HG03064 (cell line): ENCODE results near the gene CGB8.
"Not testable (repeated sequence)": the region's sequence is repeated elsewhere in the genome, so short reads cannot be mapped to it uniquely, and the experiment has no call there.

Experiments used
- ATAC-seq: cut with Tn5 transposase; IDR thresholded peaks from one replicate; pipeline ENCODE4 v1.9.1; 2021; ENCODE audit warnings: low read depth; ENCODE audit not compliant: unreplicated experiment

Gene CGB8

DNA sequence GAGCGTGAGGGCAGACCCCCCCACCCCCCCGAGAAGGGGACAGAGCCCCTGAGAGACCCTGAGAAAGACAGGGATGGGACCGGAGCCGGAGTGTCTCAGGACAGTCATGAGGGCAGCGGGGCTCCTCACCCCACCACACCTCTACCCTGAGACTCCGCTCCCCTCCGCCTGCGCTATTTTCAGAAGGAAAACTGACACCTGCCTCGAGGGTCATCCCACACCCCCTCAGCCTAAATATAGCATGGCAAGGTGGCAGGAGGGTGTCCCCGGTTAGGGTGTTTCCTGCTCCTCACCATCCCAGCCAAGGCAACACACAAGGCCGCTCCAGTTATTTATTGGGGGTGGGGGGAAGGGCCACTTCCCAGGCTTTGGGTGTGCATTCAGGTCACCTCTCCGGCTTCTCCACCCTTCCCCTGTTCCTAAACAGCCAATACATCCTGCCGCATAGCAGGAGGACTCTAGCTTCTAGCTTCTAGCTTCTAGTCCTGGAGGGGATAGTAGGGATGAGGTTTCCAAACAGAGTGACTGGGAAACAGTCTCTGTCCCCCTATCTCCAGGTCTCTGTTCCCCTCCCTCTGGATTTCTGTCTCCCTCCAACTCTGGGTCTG, 17.1 kb upstream of the CGB8 start:
- no peak for ATAC-seq

DNA sequence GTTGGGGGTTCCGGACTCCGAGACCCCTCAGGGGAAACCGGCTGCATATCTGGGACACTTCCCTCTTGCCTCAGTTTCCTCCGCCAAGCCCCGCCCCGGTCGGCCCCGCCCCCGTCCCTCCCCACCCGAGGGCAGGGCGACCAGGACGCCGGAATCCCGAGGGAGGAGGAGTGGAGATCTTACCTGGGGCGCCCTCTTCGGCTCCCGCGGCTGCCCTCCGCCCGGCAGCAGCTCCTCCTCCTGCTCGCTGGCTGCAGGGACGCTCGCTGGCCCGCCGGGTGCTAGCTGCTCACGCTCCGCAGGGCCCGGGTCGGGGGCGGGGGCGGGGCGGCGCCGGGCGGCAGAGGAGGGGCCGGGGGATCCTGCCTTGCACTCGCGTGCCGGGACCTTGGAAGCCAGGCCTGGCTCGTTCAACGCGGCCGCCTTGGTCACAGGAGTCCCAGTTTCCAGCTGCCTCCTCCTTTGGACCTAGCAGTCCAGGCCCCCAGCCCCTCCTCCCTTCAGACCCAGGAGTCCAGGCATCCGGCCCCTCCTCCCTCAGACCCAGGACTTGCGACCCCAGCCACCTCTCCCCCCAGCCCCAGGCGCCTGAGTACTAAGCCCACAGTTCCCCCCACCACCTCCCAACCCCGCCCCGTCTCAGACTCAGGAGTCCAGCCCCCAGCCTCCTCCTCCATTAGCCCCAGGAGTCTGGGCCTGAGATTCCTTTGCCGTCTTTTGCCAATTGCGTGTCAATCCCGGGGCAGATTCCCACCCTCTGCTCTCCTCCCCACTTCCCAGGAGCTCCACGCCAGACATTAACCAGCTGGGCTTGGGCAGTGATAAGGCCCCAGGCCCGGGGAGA, 16.1 kb upstream of the CGB8 start, which contains the start of gene NTF4:
NTF4 (minus strand) TSS at position 51 of the 844 bp plus-strand sequence. CDS start 2,821 bp downstream, outside the sequence.
- no peak for ATAC-seq

DNA sequence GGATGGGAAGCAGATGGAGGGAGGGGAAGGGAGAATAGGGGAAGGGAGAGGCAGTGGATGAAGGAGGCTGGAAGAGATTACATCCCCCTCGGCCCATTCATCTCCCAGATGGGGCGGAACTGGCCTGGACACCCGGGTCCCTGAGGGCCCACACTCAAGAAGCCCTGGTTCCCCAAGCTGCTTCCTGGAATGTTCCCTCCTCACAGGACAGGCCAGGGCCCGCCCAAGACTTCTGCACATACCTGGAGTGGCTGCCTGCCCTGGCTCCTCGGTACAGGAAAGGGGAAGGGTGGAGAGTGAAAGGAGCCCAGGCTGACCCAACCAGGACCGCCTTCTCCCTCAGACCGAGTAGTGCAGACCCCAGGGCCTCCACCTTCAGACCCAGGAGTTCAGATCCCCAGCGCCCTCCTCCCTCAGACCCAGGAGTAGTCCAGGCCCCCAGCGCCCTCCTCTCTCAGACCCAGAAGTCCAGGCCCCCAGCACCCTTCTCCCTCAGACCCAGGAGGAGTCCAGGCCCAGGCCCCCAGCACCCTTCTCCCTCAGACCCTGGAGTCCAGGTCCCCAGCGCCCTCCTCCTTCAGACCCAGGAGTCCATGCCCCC, 15.2 kb upstream of the CGB8 start:
- ATAC-seq, result no peak

DNA sequence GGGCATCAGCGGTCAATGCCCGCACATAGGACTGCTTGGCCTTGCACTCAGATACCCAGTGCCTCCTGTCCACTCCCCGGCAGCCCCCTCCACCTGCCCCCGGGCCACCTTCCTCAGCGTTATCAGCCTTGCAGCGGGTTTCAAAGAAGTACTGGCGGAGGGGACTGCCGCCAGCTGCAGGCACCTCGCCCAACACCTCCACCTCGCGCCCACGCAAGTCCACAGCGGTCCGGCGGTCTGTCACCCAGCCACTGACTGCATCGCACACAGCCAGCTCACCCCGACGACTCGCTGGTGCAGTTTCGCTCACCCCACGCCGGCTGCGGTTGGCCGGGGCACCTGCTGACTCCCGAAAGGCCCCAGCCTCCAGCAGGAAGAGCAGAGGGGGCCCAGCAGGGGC, 12.5 kb upstream of the CGB8 start:
- no peak for ATAC-seq

DNA sequence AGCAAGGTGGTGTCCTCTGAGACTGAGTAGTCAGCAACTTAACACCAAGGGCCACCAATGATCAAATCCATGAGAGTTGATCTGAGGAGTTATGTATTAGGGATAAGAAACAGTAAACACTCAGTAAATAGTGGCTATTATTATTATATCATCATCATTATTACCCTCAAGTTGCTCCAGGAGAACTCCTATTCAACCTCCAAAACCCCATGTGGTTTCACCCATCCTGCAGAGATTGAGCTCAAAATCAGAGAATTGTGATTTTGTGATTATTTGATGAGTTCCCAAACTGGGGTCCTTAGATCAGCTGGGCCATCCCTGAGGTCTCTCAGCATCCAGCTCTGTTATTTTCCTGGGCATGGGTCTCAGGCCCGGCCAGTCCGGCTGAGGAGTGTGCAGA, 12.1 kb upstream of the CGB8 start:
- ATAC-seq, result no peak

DNA sequence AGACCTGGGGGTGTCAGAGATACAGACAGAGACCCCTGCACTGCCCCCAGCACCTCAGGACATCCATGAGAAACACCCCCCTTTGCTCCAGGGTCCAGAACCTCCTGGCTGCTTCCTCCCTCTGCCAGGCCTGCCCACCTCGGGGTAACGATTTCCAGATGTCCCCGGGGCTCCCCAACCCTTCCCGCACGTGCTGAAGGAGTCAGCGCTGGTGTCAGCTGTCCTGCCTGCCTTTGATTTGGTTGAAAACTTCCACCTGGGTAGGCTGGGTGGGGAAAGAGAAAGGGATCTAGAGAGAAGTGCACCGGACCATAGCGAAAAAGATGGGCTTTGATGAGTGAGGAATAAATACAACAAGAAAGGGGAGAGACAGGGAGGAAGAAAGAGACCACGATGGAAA, 10.1 kb upstream of the CGB8 start:
- no peak for ATAC-seq

DNA sequence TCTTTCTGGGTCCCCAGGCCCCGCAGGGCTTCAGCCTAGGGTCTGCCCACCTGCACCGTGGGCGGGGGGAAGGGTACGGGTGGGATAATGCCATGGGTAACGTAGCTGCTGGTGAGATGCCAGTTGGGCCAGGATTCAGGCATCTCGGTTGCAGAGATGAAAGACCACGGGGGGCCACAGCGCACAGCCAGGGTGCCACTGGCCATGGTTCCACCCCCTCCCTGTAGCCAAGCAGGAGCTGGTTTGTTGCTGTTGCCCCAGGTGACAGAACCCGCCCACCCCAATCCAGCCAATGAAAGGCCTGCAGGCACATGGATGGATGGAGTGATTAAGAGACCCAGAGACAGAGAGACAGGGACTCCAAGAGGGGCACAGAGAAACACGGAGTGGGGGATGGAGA, 9.7 kb upstream of the CGB8 start:
- ATAC-seq, result no peak

DNA sequence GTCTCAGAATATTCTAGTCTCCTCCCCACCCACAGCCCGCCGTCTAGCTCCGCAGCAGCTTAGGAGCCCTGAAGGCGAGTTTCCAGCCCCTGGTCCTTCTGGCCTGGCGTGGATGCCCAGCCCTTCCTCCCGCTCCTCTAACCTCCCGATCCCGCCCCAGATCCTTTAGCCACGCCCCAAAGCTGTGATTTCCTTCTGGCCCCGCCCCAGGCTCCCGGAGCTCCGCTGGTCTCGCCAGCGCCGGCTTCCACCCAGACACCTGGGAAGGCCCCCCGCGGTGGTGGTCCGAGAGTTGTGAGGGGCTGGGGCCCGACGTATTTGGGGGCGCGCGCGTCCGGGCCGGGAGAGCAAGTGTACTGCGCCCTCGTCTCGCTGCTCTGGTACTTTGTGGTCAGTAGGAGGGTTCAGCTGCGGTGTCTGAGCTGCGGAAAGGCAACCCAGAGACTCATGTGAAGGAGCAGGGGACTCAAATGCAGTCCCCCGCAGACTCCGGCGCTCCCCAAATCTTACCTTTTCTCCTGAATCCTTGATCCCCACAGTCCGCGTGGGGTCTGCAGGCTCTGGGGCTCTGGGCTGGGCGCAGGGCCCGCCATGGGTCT, 8.8 kb upstream of the CGB8 start, which contains the start of gene CGB7:
CGB7 (minus strand) TSS at position 114 of the 599 bp plus-strand sequence. CDS start 2,374 bp downstream, outside the sequence.
- ATAC-seq, result no peak

DNA sequence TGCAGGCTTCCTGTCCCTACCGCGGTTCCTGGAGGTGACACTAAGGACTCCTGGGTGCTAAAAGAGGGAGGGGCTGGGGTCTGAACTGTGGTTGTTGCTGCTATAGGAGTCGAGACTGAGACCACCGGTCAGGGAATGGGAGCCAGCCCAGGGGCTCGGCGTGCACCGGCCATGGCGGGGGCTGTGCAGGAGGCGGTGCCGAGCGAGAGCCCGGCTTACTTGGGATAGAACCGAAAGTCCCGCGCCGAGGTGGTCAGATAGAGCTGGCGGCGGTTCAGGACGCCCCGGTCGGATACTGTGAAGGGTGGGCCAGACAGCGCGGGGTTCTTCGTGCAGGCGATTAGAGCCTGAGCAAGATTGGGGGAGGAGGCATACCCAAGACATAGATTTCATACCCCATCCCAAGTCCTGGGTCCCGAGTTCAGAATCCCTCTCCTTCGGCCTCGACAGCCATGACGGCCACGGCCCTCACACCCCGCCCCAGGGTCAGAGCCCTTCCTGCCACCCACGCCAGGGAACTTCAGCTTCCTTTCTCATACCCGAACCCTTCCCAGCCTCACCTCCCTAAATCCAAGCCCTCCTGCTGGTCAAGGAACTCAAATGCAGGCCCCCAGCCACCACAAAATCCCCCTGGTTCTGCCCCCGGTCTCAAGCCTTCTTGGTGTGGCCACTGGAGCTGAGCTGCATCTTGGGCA, 8.1 kb upstream of the CGB8 start:
- not testable (repeated sequence) for ATAC-seq

DNA sequence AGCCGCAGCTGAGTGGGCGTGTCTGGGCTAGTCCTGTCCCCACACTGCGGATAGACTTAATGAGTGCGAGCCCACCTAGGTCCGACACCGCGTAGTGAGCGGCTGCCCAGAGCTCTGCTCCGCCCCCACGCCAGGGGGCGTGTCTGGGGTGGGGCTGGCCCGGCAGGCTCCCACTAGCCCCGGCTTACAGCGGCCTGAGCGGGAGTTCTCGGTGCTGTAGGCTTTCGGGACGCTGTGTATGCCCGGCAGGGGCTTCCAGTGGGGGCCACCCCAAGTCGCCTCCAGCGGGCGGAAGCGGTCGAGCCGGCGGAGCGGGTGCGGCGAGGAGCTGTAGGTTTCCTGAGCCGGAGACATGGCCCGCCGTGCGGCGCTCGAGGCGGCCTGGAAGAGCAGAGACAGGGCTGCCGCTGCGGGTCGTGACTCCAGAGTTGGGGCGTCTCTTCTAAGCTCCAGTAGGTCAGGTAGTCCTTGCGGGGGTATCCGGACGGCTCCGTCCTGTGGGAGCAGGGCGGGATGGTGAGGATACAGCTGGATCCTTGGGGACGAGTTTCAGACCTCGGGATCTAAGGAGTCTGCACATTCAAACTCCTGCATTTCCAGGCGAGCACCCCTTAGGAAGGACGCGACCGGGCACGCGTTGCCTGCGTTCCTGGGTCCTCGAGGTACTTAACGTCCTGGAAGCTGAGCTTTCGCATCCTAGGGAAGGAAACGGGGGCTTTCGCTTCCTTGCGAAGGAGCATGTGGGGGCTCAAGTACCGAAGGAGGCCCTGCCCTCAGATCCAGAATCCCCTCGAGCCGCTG, 7.4 kb upstream of the CGB8 start:
- ATAC-seq, result no peak

DNA sequence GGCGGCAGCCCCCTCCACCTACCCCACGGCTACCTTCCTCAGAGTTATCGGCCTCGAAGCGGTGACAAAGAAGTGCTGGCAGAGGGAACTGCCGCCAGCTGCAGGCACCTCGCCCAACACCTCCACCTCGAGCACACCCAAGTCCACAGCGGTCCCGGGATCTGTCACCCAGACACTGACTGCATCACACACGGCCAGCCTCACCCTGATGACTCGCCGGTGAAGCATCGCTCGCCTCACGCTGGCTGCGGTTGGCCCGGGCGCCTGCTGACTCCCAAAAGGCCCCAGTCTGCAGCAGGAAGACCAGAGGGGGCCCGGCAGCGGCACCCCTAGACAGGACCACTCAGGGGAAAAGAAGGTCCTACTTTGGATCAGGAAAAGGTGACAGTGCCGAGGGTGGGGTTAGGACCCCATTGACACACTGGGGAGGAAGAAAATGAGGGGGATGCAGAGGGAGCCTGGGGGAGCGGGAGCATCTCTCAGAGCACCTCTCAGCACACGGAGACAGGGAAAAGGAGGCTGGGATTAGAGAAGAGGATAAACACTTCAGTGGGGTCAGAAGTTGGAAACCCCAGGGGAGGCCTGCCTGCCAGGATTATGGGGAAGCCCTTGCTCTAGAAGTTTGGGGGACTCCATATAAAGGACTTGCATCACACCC, 1.6 kb upstream of the CGB8 start:
- ATAC-seq, result not testable (repeated sequence)

DNA sequence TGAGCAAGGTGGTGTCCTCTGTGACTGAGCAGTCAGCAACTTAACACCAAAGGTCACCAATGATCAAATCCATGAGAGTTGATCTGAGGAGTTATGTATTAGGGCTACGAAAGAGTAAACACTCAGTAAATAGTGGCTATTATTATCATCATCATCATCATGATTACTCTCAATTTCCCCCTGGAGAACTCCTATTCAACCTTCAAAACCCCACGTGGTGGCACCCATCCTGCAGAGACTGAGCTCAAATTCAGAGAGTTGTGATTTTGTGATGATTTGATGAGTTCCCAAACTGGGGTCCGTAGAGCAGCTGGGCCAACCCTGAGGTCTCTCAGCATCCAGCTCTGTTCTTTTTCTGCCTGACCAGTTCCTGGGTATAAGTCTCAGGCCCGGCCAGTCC, 923 bp upstream of the CGB8 start:
- ATAC-seq, result not testable (repeated sequence)

DNA sequence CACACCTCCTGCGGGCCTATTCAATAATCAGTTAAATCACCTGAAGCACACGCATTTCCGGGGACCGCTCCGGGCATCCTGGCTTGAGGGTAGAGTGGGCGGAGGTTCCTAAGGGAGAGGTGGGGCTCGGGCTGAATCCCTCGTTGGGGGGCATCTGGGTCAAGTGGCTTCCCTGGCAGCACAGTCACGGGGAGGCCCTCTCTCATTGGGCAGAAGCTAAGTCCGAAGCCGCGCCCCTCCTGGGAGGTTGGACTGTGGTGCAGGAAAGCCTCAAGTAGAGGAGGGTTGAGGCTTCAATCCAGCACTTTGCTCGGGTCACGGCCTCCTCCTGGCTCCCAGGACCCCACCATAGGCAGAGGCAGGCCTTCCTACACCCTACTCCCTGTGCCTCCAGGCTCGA, 5.4 kb downstream of the CGB8 start, which contains the start of gene CGB5:
CGB5 (plus strand) TSS at position 301 of the 400 bp plus-strand sequence. CDS start 362 bp downstream, outside the sequence.
- not testable (repeated sequence) for ATAC-seq

DNA sequence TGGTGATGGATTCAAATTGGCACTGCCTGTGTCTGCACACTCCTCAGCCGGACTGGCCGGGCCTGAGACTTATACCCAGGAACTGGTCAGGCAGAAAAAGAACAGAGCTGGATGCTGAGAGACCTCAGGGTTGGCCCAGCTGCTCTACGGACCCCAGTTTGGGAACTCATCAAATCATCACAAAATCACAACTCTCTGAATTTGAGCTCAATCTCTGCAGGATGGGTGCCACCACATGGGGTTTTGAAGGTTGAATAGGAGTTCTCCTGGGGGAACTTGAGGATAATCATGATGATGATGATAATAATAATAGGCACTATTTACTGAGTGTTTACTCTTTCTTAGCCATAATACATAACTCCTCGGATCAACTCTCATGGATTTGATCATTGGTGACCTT, 6.2 kb downstream of the CGB8 start:
- not testable (repeated sequence) for ATAC-seq

DNA sequence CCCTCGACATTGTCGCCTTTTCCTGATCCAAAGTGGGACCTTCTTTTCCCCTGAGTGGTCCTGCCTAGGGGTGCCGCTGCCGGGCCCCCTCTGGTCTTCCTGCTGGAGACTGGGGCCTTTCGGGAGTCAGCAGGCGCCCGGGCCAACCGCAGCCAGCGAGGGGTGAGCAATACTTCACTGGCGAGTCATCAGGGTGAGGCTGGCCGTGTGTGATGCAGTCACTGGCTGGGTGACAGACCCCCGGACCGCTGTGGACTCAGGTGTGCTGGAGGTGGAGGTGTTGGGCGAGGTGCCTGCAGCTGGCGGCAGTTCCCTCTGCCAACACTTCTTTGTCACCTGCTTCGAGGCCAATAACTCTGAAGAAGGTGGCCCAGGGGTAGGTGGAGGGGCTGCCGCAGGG, 6.7 kb downstream of the CGB8 start:
- ATAC-seq, result no peak

DNA sequence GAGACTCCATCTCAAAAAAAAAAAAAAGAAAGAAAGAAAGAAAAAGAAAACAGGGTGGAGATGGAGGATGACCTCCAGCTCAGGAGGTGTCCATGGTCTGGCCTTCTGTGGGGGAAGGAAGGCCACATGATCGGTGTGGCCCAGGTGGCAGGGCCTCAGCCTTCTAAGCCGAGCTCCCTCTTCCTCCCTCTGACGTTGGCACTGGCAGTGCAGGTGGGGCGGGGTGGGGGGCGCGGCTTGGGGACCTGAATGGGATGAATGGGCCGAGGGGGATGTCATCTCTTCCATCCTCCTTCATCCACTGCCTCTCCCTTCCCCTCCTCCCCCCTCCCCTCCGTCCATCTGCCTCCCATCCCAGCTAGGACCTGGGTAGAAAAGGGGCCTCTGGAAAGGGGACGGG, 9.2 kb downstream of the CGB8 start:
- not testable (repeated sequence) for ATAC-seq

DNA sequence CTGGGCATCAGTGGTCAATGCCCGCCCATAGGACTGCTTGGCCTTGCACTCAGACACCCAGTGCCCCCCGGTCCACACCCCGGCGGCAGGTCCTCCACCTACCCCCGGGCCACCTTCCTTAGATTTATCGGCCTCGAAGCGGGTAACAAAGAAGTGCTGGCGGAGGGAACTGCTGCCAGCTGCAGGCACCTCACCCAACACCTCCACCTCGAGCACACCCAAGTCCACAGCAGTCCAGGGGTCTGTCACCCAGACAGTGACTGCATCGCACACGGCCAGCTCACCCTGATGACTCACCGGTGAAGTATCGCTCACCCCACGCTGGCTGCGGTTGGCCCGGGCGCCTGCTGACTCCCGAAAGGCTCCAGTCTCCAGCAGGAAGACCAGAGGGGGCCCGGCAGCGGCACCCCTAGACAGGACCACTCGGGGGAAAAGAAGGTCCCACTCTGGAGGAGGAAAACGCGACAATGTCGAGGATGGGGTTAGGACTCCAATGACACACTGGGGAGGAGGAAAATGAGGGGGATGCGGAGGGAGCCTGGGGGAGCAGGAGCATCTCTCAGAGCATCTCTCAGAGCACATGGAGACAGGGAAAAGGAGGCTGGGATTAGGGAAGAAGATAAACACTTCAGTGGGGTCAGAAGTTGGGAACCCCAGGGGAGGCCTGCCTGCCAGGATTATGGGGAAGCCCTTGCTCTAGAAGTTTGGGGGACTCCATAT, 10.2 kb downstream of the CGB8 start:
- ATAC-seq, result not testable (repeated sequence)

DNA sequence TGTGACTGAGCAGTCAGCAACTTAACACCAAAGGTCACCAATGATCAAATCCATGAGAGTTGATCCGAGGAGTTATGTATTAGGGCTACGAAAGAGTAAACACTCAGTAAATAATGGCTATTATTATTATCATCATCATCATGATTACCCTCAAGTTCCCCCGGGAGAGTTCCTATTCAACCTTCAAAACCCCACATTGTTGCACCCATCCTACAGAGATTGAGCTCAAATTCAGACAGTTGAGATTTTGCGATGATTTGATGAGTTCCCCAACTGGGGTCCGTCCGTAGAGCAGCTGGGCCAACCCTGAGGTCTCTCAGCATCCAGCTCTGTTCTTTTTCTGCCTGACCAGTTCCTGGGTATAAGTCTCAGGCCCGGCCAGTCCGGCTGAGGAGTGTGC, 10.8 kb downstream of the CGB8 start:
- ATAC-seq, result not testable (repeated sequence)
